K562 (cell line): ENCODE data around the gene FOXR1. TPM values are rescaled to one million over a fixed set of nuclear protein-coding genes. Genes with fewer than 3 reads are reported as not detected.
A peak's percentile ranks its signal among the peaks of the same experiment; 100 is the strongest.

Experiments used
- CHD4 ChIP-seq: fragments of 200-600 bp; sonication (generic); IDR thresholded peaks from 3 replicates; pipeline ENCODE4 v1.6.1; 2012; ENCODE audit warnings: low read depth, mild to moderate bottlenecking, mixed read lengths, low read length, inconsistent platforms; ENCODE audit not compliant: insufficient read depth, insufficient replicate concordance, poor library complexity, severe bottlenecking
- HDGF ChIP-seq: fragments of 450-650 bp; IDR thresholded peaks from 2 replicates; pipeline ENCODE4 v1.6.1; 2016
- HNRNPLL ChIP-seq: fragments of 200-400 bp; formaldehyde crosslinking; IDR thresholded peaks from 2 replicates; pipeline ENCODE4 v1.6.1; 2017; ENCODE audit warnings: low read length, low read depth, mild to moderate bottlenecking; ENCODE audit not compliant: poor library complexity, severe bottlenecking
- MEIS2 ChIP-seq: fragments of 450-650 bp; IDR thresholded peaks from 2 replicates; pipeline ENCODE4 v1.6.1; 2014; ENCODE audit warnings: mild to moderate bottlenecking; ENCODE audit not compliant: partially characterized antibody
- MYNN ChIP-seq, 2 experiments: sonication (generic); formaldehyde crosslinking in 1 of 2; IDR thresholded peaks; 2 replicates each; pipeline versions ENCODE4 v1.5.0 to v1.6.1; 2016 to 2020; ENCODE audit warnings: antibody characterized with exemption in 1 of 2, missing genetic modification reagents in 1 of 2
- SIN3A ChIP-seq, 2 experiments: fragments of 150-350 bp in 1 of 2; IDR thresholded peaks; 2 replicates each; pipeline ENCODE4 v1.6.1; 2011 to 2016; ENCODE audit warnings: borderline replicate concordance in 2 of 2, low read depth in 2 of 2, low read length in 2 of 2, mild to moderate bottlenecking in 2 of 2, moderate library complexity in 2 of 2; ENCODE audit not compliant: control insufficient read depth in 1 of 2
- SMARCE1 ChIP-seq: fragments of 450-650 bp; IDR thresholded peaks from 2 replicates; pipeline ENCODE4 v1.7.1; 2016; ENCODE audit warnings: mild to moderate bottlenecking
- SRSF7 ChIP-seq: fragments of 200-400 bp; formaldehyde crosslinking; optimal IDR thresholded peaks from 2 replicates; pipeline ENCODE3; 2017; ENCODE audit warnings: mild to moderate bottlenecking, low read depth, low read length
- TRIM28 ChIP-seq: fragments of 450-650 bp; IDR thresholded peaks from 2 replicates; pipeline ENCODE4 v1.6.1; 2017
- ZNF184 ChIP-seq: sonication (generic); formaldehyde crosslinking; IDR thresholded peaks from 2 replicates; pipeline ENCODE4 v1.5.0; 2020; ENCODE audit warnings: missing genetic modification reagents
- ZNF77 ChIP-seq: fragments of 250-450 bp; sonication (Bioruptor Pico); IDR thresholded peaks from 2 replicates; pipeline ENCODE4 v1.5.0; 2020
- polyA plus RNA-seq, 8 experiments: library from polyadenylated mRNA; depleted of rRNA in 4 of 8; stranded (reverse) in 5 of 8; unstranded in 3 of 8; fragments of >200 nt; fragmentation: Nextera tagmentation in 2 of 8; fragmentation: Illumina TruSeq in 1 of 8; extraction: Ambion mirVana in 2 of 8; extraction: Trizol in 1 of 8; gene quantifications; 2 replicates each; pipeline versions ENCODE4 v1.2.1 to v1.2.3, GENCODE V29; 2011 to 2014; ENCODE audit warnings: inconsistent platforms in 1 of 8, missing spikeins in 1 of 8
- total RNA-seq, 7 experiments: library from RNA; depleted of rRNA in 6 of 7; stranded (reverse); fragments of >200 nt in 6 of 7; fragmentation: Illumina TruSeq in 2 of 7; extraction: Trizol in 2 of 7; gene quantifications; 2 replicates each; pipeline versions ENCODE4 v1.2.1 to v1.2.3, GENCODE V29; 2011 to 2021; ENCODE audit warnings: low replicate concordance in 1 of 7
- TF ChIP-seq, protein P1 (sequence below): sonication (generic); formaldehyde crosslinking; IDR thresholded peaks from 2 replicates; pipeline ENCODE4 v1.8.0; 2022; ENCODE audit warnings: missing genetic modification reagents, mild to moderate bottlenecking, moderate library complexity, borderline replicate concordance
- TF ChIP-seq, protein P2 (sequence below), 3 experiments: fragments of 200-800 bp in 1 of 3; fragments of 250-450 bp in 1 of 3; fragments of 450-650 bp in 1 of 3; sonication (Bioruptor Pico) in 1 of 3; sonication (Bioruptor generic) in 1 of 3; formaldehyde crosslinking in 1 of 3; IDR thresholded peaks; 2 replicates each; pipeline versions ENCODE4 v1.6.1 to v1.8.0; 2016 to 2022; ENCODE audit warnings: mild to moderate bottlenecking in 2 of 3, missing genetic modification characterization in 2 of 3, missing compliant biosample characterization in 1 of 3, moderate library complexity in 1 of 3
- TF ChIP-seq, protein P3 (sequence below): fragments of 450-650 bp; formaldehyde crosslinking; IDR thresholded peaks from 2 replicates; pipeline ENCODE4 v1.4.0; 2022; ENCODE audit warnings: missing genetic modification characterization
- TF ChIP-seq, protein P4 (sequence below): sonication (generic); formaldehyde crosslinking; IDR thresholded peaks from 2 replicates; pipeline ENCODE4 v1.5.0; 2020; ENCODE audit warnings: missing genetic modification reagents
- TF ChIP-seq, protein P5 (sequence below): sonication (generic); formaldehyde crosslinking; IDR thresholded peaks from 2 replicates; pipeline ENCODE4 v1.8.0; 2022; ENCODE audit warnings: mild to moderate bottlenecking, missing genetic modification reagents
- TF ChIP-seq, protein P6 (sequence below): sonication (generic); formaldehyde crosslinking; IDR thresholded peaks from 2 replicates; pipeline ENCODE4 v1.8.0; 2022; ENCODE audit warnings: mild to moderate bottlenecking, missing genetic modification reagents

Gene FOXR1
- total and polyA plus RNA-seq, 9 of the 15 experiments (the other 6 are each of a cell fraction or from before 2014, with no cell fraction given): not detected

DNA sequence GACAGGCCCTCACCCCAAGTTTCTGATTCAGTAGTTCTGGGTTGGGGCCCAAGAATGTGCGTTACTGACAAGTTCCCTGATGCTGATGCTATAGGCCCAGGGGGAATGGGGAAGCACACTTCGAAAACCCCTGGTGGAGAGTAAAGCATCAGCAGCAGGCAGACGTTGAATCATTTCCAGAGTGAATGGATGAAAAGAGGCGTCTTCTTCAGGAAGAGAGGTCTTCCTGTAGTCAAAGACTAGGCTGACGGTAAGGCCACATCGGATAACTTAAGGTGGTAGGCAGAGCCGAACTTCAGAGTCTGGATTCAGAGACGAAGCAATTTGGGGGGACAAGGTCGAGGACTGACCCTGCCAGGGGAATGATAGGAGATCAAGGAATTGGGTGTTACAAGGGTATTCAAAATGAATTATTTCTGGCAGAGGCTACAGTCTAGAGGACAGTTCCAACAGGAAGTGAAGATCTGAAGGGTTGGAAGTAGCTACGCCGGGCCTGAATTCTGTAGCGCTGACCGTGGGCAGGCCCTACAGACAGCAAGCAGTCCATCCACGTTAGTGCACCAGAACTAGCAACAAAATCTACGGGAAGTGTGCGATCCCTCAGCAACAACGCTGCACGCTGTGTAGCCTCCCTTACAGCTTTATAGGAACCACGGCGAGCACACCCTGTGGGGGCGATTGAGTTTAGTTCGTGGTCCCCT, 25.5 kb downstream of the FOXR1 start (continued):
- TF ChIP-seq, protein P1, sequence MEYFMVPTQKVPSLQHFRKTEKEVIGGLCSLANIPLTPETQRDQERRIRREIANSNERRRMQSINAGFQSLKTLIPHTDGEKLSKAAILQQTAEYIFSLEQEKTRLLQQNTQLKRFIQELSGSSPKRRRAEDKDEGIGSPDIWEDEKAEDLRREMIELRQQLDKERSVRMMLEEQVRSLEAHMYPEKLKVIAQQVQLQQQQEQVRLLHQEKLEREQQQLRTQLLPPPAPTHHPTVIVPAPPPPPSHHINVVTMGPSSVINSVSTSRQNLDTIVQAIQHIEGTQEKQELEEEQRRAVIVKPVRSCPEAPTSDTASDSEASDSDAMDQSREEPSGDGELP (CRISPR knock-in tag): no peak
- TF ChIP-seq ZNF77 (CRISPR knock-in tag): no peak
- TF ChIP-seq, protein P2, sequence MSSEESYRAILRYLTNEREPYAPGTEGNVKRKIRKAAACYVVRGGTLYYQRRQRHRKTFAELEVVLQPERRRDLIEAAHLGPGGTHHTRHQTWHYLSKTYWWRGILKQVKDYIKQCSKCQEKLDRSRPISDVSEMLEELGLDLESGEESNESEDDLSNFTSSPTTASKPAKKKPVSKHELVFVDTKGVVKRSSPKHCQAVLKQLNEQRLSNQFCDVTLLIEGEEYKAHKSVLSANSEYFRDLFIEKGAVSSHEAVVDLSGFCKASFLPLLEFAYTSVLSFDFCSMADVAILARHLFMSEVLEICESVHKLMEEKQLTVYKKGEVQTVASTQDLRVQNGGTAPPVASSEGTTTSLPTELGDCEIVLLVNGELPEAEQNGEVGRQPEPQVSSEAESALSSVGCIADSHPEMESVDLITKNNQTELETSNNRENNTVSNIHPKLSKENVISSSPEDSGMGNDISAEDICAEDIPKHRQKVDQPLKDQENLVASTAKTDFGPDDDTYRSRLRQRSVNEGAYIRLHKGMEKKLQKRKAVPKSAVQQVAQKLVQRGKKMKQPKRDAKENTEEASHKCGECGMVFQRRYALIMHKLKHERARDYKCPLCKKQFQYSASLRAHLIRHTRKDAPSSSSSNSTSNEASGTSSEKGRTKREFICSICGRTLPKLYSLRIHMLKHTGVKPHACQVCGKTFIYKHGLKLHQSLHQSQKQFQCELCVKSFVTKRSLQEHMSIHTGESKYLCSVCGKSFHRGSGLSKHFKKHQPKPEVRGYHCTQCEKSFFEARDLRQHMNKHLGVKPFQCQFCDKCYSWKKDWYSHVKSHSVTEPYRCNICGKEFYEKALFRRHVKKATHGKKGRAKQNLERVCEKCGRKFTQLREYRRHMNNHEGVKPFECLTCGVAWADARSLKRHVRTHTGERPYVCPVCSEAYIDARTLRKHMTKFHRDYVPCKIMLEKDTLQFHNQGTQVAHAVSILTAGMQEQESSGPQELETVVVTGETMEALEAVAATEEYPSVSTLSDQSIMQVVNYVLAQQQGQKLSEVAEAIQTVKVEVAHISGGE (CRISPR knock-in tag; IDR thresholded peaks at IDR 0.05): peak in 1 of 3 experiments; percentile 53; a peak in 1 of 6 replicates
- no peak for TF ChIP-seq SRSF7
- TF ChIP-seq, protein P3, sequence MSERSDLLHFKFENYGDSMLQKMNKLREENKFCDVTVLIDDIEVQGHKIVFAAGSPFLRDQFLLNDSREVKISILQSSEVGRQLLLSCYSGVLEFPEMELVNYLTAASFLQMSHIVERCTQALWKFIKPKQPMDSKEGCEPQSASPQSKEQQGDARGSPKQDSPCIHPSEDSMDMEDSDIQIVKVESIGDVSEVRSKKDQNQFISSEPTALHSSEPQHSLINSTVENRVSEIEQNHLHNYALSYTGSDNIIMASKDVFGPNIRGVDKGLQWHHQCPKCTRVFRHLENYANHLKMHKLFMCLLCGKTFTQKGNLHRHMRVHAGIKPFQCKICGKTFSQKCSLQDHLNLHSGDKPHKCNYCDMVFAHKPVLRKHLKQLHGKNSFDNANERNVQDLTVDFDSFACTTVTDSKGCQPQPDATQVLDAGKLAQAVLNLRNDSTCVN (CRISPR knock-in tag): no peak
- TF ChIP-seq TRIM28: peak; percentile 37; the same call in 1 of the 2 replicates
- no peak for TF ChIP-seq ZNF184 (CRISPR knock-in tag)
- TF ChIP-seq HNRNPLL: peak; percentile 88
- TF ChIP-seq, protein P4, sequence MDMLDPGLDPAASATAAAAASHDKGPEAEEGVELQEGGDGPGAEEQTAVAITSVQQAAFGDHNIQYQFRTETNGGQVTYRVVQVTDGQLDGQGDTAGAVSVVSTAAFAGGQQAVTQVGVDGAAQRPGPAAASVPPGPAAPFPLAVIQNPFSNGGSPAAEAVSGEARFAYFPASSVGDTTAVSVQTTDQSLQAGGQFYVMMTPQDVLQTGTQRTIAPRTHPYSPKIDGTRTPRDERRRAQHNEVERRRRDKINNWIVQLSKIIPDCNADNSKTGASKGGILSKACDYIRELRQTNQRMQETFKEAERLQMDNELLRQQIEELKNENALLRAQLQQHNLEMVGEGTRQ (CRISPR knock-in tag): no peak
- TF ChIP-seq, protein P5, sequence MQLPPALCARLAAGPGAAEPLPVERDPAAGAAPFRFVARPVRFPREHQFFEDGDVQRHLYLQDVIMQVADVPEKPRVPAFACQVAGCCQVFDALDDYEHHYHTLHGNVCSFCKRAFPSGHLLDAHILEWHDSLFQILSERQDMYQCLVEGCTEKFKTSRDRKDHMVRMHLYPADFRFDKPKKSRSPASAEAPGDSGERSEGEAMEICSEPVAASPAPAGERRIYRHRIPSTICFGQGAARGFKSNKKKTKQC: no peak
- peak; percentile 13 for TF ChIP-seq MEIS2
- no peak for TF ChIP-seq MYNN (IDR thresholded peaks at IDR 0.05)
- TF ChIP-seq MYNN (CRISPR knock-in tag; IDR thresholded peaks at IDR 0.05): no peak
- TF ChIP-seq, protein P6, sequence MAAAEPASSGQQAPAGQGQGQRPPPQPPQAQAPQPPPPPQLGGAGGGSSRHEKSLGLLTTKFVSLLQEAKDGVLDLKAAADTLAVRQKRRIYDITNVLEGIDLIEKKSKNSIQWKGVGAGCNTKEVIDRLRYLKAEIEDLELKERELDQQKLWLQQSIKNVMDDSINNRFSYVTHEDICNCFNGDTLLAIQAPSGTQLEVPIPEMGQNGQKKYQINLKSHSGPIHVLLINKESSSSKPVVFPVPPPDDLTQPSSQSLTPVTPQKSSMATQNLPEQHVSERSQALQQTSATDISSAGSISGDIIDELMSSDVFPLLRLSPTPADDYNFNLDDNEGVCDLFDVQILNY: no peak
- TF ChIP-seq SMARCE1: 0 out of 2 replicates have a peak, but pooled peaks have one; percentile 7
- TF ChIP-seq HDGF: no peak
- TF ChIP-seq CHD4: no peak
- peak in 1 of 2 experiments; percentile 24; a peak in 1 of 4 replicates for TF ChIP-seq SIN3A (IDR thresholded peaks at IDR 0.05; ENCODE audit: borderline replicate concordance in 2 of 2, control insufficient read depth in 1 of 2, low read depth in 2 of 2, low read length in 2 of 2)
